Ascending aorta (tissue), 2 donors: ENCODE results near the gene C12orf56. TPM values are rescaled to one million over a fixed set of nuclear protein-coding genes. Genes with fewer than 3 reads are reported as not detected.
A peak's percentile ranks its signal among the peaks of the same experiment; 100 is the strongest.

ENCODE experiments used
- DNase-seq, 2 donors: peaks; one replicate each; pipeline ENCODE4 v3.0.0-alpha.2; 2019; ENCODE audit warnings: low spot score in 2 of 2
- H3K27ac ChIP-seq, 2 donors: fragments of 200-600 bp; sonication (generic); one replicate each; pipeline ENCODE4 v1.5.1; 2016 to 2017; ENCODE audit warnings: mild to moderate bottlenecking in 1 of 2
- H3K27me3 ChIP-seq: fragments of 200-600 bp; sonication (generic); one replicate; pipeline ENCODE4 v1.5.1; 2017
- H3K36me3 ChIP-seq, 2 donors: fragments of 200-600 bp; sonication (generic); one replicate each; pipeline ENCODE4 v1.5.1; 2016
- H3K4me1 ChIP-seq, 2 donors: fragments of 200-600 bp; sonication (generic); one replicate each; pipeline ENCODE4 v1.5.1; 2016 to 2017; ENCODE audit warnings: mild to moderate bottlenecking in 1 of 2
- H3K4me3 ChIP-seq, 2 donors: fragments of 200-600 bp; sonication (generic); one replicate each; pipeline ENCODE4 v1.5.1; 2016 to 2017; ENCODE audit warnings: mild to moderate bottlenecking in 1 of 2
- H3K9me3 ChIP-seq, 2 donors: fragments of 200-600 bp; sonication (generic); one replicate each; pipeline ENCODE4 v1.5.1; 2016
- CTCF ChIP-seq, 3 experiments: fragments of 200-600 bp in 2 of 3; fragments of 450-650 bp in 1 of 3; sonication (generic) in 2 of 3; IDR thresholded peaks; one replicate each; pipeline ENCODE4 v1.5.1; 2016 to 2019; ENCODE audit warnings: antibody characterized with exemption in 3 of 3, mild to moderate bottlenecking in 1 of 3, moderate library complexity in 1 of 3
- intact Hi-C: fragments of 100-400 bp; cut with DNase I; formaldehyde crosslinking; loops from one replicate; pipeline ENCODE4 v1.15.1; 2023
- total RNA-seq: library from RNA; depleted of rRNA; stranded (reverse); fragments of >200 nt; gene quantifications from one replicate; pipeline ENCODE4 v1.1.0, GENCODE V29; 2016

C12orf56 gene
- total RNA-seq, 1 donor from 2014 or later, result not detected

DNA sequence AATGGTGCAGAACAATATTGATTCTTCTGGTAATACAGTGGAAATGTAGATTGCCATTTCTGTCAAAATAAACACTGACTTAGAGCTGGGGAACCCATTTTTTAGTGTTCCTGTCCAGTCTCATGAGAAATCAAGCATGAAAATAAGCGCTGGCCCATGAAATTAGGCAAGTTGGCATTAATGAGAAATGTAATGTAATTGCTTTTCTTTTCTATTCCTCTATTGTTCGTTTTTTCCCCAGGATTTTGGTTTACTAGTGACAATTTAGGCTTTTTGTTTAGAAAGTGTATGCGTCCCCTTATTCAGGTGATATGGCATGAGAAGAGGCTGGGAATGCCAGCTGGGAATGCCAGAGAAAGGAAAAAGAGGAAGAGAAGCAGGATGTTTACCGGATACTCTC is 104.0 kb downstream of the C12orf56 start:
- Histone ChIP-seq H3K27ac (no peak overlapping the region), H3K27me3 (no peaks in the 10 kb centered on the region), H3K4me3 (no peak overlapping the region), H3K9me3 (no peaks in the 10 kb centered on the region), H3K4me1 (no peaks in the 10 kb centered on the region), H3K36me3 (no peaks in the 10 kb centered on the region)
- intact Hi-C loops, result no loop called here
- DNase-seq, result no peak
- no peak for TF ChIP-seq CTCF (IDR thresholded peaks at IDR 0.05)

DNA sequence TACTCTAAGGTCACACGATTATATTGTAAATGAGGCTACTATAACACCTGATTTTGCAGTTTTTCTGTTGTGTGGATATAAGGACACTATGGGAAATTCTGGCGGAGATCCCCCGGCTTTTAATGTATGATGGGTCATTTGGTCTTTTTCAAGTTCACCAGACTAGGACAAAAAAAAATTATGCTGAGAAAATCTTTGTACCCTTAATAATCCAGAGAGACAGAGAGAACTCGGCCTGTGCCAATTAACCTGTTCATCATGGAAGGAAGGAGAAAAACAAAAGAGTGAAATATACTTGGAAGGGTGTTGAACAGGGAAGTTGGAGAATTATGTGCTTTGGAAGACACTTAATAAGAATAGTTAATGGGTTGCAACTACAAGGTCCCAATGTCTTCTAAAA is 106.3 kb downstream of the C12orf56 start:
- H3K27me3 ChIP-seq, result no peaks in the 10 kb centered on the region
- H3K4me3 ChIP-seq, result no peak overlapping the region
- H3K27ac ChIP-seq, result no peak overlapping the region
- intact Hi-C loops, result no loop called here
- no peaks in the 10 kb centered on the region for H3K36me3 ChIP-seq
- no peak for TF ChIP-seq CTCF (IDR thresholded peaks at IDR 0.05)
- DNase-seq, result no peak
- H3K4me1 ChIP-seq, result no peaks in the 10 kb centered on the region
- H3K9me3 ChIP-seq, result no peaks in the 10 kb centered on the region

DNA sequence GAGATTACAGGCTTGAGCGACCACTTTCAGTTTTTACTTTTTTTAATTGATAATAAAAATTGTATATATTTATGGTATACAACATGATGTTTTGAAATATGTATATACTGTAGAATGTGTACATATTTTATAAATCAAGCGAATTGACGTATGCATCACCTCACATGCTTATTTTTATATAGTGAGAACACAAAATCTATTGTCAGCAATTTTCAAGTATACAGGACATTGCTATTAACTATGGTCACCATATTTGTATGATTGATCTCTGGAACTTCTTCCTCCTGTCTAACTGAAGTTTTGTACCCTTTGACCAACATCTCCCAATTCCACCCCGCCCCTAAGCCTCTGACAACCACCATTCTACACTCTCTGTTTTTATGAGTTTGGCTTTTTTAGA is 112.1 kb downstream of the C12orf56 start:
- TF ChIP-seq CTCF (IDR thresholded peaks at IDR 0.05), result no peak
- intact Hi-C loops, result no loop called here
- Histone ChIP-seq H3K36me3 (no peaks in the 10 kb centered on the region), H3K27me3 (no peaks in the 10 kb centered on the region), H3K27ac (no peak overlapping the region), H3K4me1 (no peaks in the 10 kb centered on the region), H3K4me3 (no peak overlapping the region), H3K9me3 (no peaks in the 10 kb centered on the region)
- DNase-seq, result no peak

- H3K9me3 ChIP-seq, result no peaks in the 10 kb centered on the region
- no peak overlapping the region for H3K4me3 ChIP-seq
- intact Hi-C loops, result no loop called here
- no peaks in the 10 kb centered on the region for H3K36me3 ChIP-seq
- DNase-seq, result no peak
- H3K4me1 ChIP-seq, result no peaks in the 10 kb centered on the region
- H3K27ac ChIP-seq, result no peak overlapping the region
- peak in 1 of 3 experiments; percentile 18 for TF ChIP-seq CTCF (IDR thresholded peaks at IDR 0.05)
- no peaks in the 10 kb centered on the region for H3K27me3 ChIP-seq
These were observed 116.8 kb downstream of the C12orf56 start for GRCh38 chr12:64273527-64274403.

GRCh38 chr12:64270411-64270810 is 120.1 kb downstream of the C12orf56 start:
- intact Hi-C loops, result no loop called here

More at GRCh38 chr12:64270411-64270810, 120.1 kb downstream of the C12orf56 start:
- Histone ChIP-seq H3K36me3 (no peaks in the 10 kb centered on the region), H3K4me1 (no peaks in the 10 kb centered on the region), H3K27ac (no peak overlapping the region), H3K27me3 (no peaks in the 10 kb centered on the region), H3K9me3 (no peaks in the 10 kb centered on the region), H3K4me3 (no peak overlapping the region)
- DNase-seq, result no peak
- TF ChIP-seq CTCF (IDR thresholded peaks at IDR 0.05), result no peak
